GM19468 (cell line): ENCODE results near the gene PCNX2.

Experiments
- ATAC-seq: cut with Tn5 transposase; IDR thresholded peaks from one replicate; pipeline ENCODE4 v1.9.1; 2021; ENCODE audit warnings: mild to moderate bottlenecking, moderate library complexity, moderate number of reproducible peaks; ENCODE audit not compliant: unreplicated experiment; ENCODE audit errors: extremely low read depth

PCNX2 gene

DNA sequence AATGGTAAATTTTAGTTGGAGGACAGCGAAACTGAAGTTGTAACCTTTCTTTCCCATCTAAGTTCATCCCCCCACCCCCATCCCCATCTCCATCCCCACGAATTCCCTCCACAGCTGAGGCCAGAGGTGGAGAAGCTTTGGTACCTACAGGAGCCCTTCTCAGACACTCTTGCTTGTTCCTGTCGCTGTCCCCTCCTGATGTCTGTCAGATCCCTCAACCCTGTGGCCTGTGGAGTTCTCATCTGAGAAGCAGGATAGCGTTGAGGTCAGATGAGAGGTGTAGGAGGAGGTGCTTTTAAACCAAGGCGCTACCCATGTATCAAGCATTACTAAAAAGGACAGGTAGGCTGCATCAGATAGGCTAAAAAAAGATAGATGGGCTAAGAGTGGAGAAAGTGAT, 344.3 kb downstream of the PCNX2 start:
- ATAC-seq = no peak

DNA sequence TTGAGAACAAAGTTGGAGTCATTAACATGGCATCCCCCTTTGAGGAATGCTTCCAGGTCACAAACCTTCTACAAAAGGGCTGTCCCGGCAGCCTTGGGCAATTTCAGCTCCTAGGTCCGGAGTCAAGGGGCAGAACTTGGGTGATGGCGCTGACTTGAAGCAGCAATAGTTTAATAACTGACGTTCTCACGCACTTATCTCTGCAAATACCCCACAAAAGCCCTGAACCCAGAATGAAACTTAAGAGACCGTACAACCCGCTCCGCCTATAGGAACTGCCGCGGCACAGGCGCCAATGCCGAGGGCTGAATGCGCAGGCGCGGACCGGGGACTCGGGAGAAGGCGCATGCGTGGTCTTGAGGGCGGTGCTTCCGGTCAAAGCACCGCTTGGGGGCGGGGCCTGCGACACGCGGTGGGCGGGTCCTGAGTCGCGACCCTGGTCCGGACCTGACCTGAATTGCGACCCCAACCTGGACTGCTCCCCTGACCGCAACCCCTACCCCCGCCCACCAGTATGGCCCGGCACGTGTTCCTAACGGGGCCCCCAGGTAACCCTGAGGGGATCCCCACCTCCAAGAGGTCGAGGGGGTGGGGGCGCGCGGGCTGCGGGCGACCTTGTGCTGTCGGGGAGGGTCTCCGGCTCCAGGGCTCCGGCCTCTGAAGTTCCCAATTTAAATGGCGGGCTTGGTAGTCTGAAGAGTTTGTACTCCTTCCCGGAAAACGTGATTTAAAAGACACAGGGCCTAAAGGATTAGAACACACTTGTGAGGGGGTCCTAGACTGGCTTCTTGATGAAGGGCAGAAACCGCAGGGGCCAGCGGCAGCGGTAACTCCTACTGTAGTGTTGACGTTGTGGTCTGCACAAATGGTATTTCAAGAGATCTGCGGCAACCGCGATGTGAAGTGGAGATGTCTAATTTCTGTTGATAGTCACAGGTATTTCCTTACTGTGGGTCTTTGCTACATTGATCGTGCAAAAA, 345.0 kb downstream of the PCNX2 start, which contains the start of gene NTPCR:
NTPCR (plus strand) TSS at position 415 of the 980 bp plus-strand sequence; CDS start at position 515, 100 bp downstream.
- ATAC-seq = peak; percentile 73

DNA sequence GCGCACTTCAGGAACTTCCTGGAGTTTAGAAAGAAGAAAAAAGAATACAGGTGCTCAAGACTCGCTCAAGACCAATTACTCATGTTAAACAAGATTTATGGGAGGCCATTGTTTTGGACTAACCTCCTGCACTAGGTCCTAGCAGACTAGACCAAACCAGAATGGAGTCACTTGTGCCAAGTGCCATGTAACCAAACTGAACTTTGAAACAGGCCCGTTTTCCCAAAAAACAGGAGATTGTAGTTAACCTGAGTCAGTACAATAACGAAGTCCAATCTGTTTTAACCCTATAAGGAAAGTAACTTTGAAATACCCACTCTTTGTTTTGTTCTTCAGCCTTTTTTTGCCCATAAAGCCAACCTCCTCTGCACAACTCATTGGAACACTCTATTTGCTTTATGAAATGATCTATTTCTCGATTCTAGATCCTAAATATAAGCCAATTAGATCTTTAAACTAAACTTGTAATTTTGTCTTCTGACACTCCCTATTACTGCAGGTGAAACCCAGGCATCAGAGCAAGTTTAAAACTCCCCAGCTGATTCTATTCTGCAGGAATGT, 345.8 kb downstream of the PCNX2 start:
- no peak for ATAC-seq

DNA sequence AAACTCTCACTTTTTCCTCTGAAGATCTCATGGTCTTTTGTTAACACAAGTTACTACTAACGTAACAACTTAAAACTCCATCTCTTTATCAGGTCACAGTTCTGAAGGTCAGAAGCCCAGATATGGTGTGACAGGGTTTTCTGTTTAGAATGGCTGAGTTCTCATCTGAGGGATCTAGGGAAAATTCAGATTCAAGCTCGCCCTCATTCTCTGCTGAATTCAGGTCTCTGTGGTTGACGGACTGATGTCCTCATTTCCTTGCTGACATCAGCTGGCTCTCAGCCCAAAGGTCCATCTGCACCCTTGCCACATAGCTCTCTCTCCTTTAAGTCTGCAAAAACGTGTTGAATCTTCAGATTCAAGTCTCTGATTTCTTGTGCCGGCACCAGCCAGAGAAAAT, 351.2 kb downstream of the PCNX2 start:
- no peak for ATAC-seq

DNA sequence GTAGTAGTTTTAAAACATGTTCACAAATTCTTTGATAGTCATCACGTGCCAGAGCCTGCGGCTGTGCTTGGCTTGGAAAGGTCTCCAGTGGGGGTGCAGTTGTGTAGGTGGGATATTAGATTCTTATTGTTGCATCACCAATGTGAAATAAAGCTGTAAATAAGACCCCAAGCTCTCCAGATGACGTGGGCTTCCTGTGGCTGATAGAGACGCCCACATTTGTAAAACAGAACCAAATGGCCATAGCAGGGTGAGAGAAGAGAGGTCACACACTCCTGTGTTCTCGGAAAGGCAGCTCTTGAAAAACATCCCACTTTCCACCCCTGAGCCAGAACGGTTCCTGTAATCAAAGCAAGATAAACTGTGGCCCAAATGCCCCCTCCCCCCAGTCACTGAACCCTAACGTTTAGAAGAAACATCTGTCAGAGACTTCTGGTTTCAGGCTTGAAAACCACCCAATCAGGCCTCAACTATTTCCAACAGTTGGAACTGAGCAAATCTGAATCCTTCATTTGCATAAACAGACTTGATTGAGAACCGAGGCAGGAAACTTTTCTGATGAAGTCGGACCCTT, 351.8 kb downstream of the PCNX2 start:
- no peak for ATAC-seq

DNA sequence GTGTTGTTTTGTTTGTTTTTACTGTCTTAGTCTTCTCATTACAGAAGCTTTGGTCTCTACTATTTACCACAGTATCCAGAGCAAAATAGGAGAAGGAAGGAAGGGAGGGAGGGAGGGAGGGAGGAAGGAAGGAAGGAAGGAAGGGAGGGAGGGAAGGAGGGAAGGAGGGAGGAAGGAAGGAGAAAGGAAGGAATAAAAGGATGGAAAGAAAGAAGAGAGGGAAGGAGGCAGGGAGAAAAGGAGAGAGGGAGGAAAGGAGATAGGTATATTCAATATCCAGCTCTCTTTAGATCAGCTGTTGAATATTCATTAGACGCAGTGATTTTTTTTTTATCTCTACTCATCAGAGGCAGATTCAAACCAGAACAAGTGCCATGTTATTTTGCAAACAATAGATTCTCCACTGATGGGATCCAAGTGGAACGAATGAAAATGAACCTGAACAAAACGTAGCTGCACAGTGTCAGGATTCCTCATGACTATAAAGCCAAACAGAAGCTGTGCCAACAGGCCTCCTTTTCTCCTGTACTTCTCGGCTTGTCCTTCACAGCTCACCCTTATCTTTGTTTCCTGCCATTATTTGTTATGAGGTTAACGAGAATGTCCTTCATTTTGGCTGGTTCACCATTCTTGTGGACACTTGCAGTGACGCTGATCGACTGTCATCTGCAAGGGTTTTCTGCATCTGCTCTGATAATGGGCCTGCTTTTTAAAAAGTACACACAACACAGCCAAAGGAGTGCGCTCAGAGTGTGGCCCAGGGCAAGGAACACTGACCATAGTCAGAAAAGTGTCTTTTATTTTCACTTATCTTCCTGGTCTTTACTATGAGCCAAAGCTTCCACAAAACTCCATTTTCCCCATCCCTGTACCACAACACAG, 352.9 kb downstream of the PCNX2 start:
- no peak for ATAC-seq

DNA sequence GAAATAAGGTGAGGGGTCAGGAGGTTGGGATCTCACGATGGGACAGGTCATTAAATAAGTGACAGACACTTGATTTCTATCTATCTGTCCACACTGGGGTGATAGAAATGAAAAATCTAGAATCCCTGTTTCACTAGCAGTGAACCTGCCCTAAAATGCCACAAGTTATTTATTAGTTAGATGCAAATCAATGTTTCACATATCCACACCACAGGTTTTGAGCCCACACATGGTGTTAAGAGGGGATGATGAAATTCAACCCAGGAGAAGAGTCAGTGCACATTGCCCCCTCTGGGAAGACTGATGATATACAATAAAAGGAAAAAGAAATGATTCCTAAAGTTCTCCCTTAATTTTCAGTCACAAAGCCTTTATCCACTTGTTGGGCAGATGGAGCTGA, 355.3 kb downstream of the PCNX2 start:
- no peak for ATAC-seq

DNA sequence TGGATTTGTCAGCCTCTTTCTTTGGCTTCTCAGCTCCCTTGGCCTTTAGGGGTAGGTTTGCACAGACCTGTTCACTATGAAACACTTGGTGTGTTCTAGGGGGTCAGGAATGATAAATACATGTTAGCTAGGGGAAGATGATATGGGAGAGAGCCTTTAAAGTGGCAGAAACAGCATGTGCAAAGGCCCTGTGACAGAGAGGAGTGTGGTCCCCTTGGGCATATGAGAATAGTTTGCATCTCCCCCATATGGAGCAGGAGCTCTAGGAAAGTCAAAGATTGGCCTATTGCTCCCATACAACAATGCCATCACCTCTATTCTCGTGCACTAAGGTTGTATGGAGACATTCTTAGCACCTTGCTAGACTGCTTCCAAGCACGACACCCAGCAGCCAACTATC, 355.8 kb downstream of the PCNX2 start:
- ATAC-seq = no peak

DNA sequence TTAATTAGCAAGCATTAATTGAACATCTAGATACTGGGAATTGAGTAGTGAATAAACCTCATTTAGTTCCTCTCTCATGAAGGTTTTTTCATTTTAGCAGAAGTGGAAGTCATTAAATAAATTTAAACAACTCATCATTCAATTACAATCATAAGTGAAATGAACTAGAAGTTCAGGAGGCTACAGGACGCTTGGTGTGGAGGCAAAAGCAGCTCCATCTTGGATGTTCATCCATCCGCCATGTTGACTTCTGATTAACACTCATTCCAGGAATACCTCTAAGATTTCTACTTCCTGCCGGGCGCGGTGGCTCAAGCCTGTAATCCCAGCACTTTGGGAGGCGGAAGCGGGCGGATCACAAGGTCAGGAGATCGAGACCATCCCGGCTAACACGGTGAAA, 356.6 kb downstream of the PCNX2 start:
- no peak for ATAC-seq

DNA sequence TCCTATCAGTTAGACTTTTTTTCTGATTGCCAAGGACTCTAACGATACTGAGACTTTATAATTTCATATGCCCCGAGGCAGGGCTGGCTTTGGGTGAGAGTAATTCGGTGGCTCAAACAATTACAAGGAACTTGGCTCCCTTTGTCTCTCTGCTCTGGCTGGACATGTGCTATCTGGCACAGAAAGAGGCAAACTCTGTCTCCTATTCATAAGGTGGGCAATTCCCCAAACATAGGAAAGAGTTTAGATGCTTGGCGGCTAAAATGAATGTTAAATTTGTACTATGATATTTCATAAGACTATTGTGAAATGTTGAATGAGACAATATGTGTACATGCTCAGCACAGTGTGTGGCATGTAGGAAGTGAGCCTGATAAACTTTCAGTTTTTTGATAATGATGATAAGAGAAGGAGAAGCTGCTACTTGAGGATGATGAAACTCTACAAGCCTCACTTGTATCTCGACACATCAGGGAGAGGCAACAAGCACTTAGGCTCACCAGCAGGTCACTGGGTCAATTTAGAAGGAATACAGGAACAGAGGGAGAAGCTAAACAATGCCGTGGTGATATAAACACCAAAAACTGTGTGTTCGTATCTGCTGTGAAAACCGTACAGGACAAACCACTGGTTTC, 357.7 kb downstream of the PCNX2 start:
- ATAC-seq = no peak

DNA sequence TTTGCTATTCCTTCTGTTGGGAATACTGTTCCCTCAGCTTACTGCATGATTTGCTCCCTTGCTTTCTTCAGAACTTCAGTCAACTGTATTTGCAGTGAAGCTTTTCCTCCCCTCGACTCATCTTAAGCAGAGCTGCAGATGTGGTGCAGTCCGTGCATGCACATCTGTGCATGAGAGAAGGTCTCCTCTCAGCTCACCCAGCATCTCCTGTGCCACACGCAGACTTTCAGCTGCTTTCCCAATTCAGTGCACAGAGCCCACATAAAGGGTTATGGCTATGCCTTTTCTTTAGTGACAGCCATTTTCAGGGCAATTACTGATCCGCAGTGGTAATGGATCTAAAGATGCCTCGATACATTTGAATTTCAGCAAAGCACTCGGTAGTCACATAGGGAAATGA, 358.6 kb downstream of the PCNX2 start:
- no peak for ATAC-seq
